A549 (cell line): Measurements from ENCODE around the gene COQ4.

Experiments used
- CHD2 ChIP-seq: fragments of 150-350 bp; IDR thresholded peaks from 2 replicates; pipeline ENCODE4 v1.6.1; 2014; ENCODE audit warnings: low read length; ENCODE audit not compliant: partially characterized antibody
- CHD4 ChIP-seq: fragments of 200-600 bp; sonication (generic); IDR thresholded peaks from 2 replicates; pipeline ENCODE4 v1.6.1; 2016; ENCODE audit warnings: antibody characterized with exemption, mild to moderate bottlenecking, borderline replicate concordance
- ELK1 ChIP-seq: fragments of 150-350 bp; IDR thresholded peaks from 2 replicates; pipeline ENCODE4 v1.6.1; 2014; ENCODE audit warnings: low read depth, mild to moderate bottlenecking, low read length
- JUN ChIP-seq, 2 experiments: fragments of >200 bp; sonication (Bioruptor Twin); formaldehyde crosslinking; IDR thresholded peaks; 2 replicates in 1 of 2; 3 replicates in 1 of 2; pipeline ENCODE4 v1.6.1; 2016 to 2017
- MAFK ChIP-seq: fragments of 450-650 bp; IDR thresholded peaks from 2 replicates; pipeline ENCODE4 v1.6.1; 2014; ENCODE audit not compliant: partially characterized antibody
- NPAS2 ChIP-seq: fragments of 250-450 bp; sonication (Bioruptor Pico); IDR thresholded peaks from 2 replicates; pipeline ENCODE4 v1.8.0; 2022; ENCODE audit warnings: mild to moderate bottlenecking, moderate library complexity, borderline replicate concordance
- PHF8 ChIP-seq: fragments of 200-600 bp; sonication (generic); IDR thresholded peaks from 2 replicates; pipeline ENCODE4 v1.6.1; 2016; ENCODE audit warnings: low read depth, mild to moderate bottlenecking, antibody characterized with exemption, moderate library complexity, borderline replicate concordance
- POLR2A ChIP-seq: IDR thresholded peaks from 2 replicates; pipeline ENCODE4 v1.6.1; 2012; ENCODE audit warnings: mild to moderate bottlenecking, low read length
- RAD21 ChIP-seq, 2 experiments: fragments of >200 bp in 1 of 2; sonication (Bioruptor Twin) in 1 of 2; formaldehyde crosslinking in 1 of 2; IDR thresholded peaks in 1 of 2; conservative IDR thresholded peaks in 1 of 2; 2 replicates in 1 of 2; 3 replicates in 1 of 2; pipeline ENCODE4 v1.6.1; 2012 to 2018; ENCODE audit warnings: inconsistent platforms in 1 of 2
- TF ChIP-seq, protein P1 (sequence below): fragments of >200 bp; sonication (Bioruptor Twin); formaldehyde crosslinking; IDR thresholded peaks from 3 replicates; pipeline ENCODE4 v1.5.1; 2016
- TF ChIP-seq, protein P2 (sequence below): IDR thresholded peaks from 2 replicates; pipeline ENCODE4 v1.6.1; 2012

DNA sequence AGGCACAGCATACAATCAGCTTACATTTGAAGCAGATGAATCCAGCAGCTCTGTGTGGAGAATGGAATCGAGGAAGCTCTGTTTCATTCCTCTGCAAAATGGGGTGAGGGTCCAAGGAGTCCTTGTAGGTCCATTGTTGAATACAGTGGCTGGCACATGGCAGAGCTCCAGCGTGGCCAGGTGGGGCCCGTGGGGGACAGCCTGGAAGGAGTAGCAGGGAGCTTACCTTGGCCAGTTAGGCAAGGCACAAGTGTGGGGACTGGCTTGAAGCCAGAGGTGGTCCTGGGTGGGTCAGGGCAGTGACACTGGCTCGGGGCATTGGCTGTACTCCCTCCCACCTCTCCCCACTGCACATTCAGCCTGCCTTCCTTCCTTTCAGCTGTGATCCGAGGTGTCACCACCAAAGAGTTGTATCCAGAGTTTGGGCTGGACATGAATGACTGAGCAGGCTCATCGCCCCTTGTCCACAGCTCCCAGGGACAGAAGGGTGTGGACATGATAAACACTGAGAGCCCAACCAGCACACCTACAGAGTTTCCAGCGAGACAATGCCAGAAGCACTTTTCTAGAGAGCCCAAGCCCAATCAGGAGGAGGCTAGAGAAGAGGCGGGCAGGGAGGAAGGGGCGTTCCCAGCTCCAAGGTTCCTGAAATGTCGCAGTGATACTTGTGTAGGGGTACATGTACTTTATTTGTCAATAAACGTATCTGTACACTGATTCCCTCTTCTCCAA, 34.2 kb upstream of the COQ4 start:
- TF ChIP-seq PHF8 (no peak), POLR2A (no peak), CHD2 (no peak), JUN (IDR thresholded peaks at IDR 0.05) (no peak), NPAS2 (CRISPR knock-in tag) (no peak), RAD21 (conservative IDR thresholded peaks at IDR 0.05 in 1 of 2, IDR thresholded peaks at IDR 0.05 in 1 of 2) (no peak), ELK1 (no peak), CHD4 (no peak), MAFK (no peak)
- TF ChIP-seq, protein P1, sequence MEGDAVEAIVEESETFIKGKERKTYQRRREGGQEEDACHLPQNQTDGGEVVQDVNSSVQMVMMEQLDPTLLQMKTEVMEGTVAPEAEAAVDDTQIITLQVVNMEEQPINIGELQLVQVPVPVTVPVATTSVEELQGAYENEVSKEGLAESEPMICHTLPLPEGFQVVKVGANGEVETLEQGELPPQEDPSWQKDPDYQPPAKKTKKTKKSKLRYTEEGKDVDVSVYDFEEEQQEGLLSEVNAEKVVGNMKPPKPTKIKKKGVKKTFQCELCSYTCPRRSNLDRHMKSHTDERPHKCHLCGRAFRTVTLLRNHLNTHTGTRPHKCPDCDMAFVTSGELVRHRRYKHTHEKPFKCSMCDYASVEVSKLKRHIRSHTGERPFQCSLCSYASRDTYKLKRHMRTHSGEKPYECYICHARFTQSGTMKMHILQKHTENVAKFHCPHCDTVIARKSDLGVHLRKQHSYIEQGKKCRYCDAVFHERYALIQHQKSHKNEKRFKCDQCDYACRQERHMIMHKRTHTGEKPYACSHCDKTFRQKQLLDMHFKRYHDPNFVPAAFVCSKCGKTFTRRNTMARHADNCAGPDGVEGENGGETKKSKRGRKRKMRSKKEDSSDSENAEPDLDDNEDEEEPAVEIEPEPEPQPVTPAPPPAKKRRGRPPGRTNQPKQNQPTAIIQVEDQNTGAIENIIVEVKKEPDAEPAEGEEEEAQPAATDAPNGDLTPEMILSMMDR: no peak
- TF ChIP-seq, protein P2, sequence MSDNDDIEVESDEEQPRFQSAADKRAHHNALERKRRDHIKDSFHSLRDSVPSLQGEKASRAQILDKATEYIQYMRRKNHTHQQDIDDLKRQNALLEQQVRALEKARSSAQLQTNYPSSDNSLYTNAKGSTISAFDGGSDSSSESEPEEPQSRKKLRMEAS: no peak
